Stimulated activated CD8-positive, alpha-beta memory T cell treated with anti-CD3 and anti-CD28 coated beads, Interleukin-2, amount 100 ng/mL, for 48 hours (primary cell): ENCODE measurements around the gene PPP4R3B.

Source experiments
- DNase-seq, 2 donors: peaks; one replicate each; pipeline ENCODE4 v3.0.0-alpha.2; 2020; ENCODE audit warnings: low read depth in 2 of 2

PPP4R3B gene

DNA sequence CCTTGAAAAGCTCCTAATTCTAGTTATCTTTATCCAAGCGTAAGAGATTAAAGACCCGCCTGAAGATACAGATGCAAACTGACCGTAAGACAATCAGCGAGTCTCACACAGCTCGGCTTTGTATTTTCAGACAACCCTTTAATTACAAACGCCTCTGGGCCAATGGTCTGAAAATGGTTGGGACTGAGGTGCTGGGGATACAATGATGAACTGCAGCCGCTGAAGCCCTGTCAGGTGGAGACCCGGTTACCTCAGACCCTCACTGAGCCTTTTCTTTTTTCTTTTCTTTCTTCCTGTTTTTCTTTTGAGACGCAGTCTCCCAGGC lies 98.6 kb downstream of the PPP4R3B start:
- no peak for DNase-seq

DNA sequence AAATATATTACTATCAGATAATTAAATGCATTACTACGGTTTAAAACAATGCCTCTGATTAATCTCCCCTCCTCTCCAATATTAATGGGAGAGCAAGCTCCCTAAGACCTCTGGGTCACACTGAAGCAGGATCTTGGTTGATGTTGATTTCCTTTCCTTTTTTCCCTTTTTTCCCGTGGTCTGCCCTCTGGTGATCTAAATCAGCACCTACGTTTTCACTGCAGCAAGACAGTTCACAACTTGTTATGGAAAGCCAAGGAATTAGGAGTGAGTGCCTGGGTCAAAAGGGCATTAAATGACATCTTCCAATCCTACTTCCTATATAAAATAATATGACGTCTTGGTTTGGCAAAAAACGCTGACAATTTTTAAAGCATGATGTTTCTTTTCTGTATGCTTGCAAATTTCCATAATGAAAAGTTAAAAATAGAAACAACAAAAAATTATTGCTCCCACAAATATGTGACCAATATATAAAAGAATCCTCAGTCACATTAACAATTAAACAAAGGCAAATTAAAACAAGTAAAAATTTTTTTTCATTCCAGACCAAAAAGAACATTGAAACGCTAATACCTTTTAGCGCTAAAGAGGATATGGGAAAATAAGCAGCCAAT lies 105.8 kb downstream of the PPP4R3B start:
- DNase-seq: no peak

DNA sequence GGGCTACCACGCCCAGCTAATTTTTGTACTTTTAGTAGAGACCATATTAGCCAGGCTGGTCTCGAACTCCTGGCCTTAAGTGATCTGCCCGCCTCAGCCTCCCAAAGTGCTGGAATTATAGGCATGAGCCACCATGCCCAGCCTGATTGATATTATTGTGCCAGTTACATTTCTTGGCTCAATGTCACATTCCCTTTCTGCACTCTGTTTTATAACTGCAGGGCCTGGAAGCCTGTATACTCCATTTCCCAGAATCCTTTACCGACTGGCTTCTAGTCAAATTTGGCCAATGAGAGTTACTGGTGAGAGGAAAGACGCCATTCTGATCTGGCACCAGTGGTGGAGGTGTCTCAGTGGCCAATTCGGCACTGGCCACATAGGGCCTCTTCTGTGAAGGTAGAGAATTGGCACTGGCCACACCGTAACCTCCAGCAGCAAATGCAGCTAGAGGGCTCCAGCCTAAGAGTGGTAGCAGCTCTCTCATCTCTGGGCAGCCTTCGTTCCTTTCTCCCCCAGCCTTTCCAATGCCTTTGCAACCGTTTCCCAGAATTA lies 114.8 kb downstream of the PPP4R3B start:
- DNase-seq: no peak

DNA sequence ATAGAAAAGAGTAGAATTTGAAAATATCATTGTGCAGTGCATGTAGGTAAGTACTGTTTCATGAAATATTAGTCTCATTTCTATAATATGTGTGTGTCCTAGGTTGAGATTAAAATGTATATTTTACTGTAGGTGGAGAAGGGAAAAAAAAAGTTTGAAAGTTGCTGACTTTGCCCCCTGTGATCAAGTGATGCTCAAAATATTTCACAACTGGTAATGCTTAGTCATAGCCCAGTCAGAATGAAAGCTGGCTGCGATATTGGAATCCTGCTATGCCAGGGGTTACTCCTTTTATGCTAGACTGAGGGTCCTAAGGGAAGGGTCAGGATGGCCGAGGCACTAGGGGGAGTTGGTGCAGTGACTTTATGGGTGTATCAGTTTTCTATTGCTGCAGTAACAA lies 117.4 kb downstream of the PPP4R3B start:
- DNase-seq: no peak

DNA sequence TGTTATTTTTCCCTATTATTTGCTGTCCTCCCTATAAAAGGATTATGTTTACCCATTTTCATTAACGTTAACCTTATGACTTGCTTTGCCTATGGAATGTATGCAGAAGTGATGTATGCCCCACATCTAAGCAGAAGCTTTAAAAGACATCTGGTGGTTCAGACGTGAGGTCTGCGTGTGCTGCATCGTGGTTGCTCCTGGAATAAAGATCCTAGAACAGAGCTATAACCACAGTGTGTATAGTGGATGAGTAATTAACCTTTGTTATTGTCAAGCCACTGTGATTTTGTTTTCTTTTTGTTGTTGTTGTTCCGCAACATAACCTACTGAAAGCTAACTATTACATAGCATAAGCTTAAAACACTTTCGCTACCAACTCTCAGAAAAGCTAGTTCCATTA lies 118.8 kb downstream of the PPP4R3B start:
- no peak for DNase-seq
